DND-41 (cell line): ENCODE results near the gene SNAP47.

Experiments used
- ATAC-seq: fragments of 200-7000 bp; cut with Tn5 transposase; 3 replicates; pipeline ENCODE4 v1.9.1; 2021; ENCODE audit warnings: low read depth; ENCODE audit not compliant: insufficient read depth
- DNase-seq: peaks from one replicate; pipeline ENCODE4 v3.0.0-alpha.2; 2020
- H2AFZ ChIP-seq: 2 replicates; pipeline ENCODE4 v1.6.0; 2012; ENCODE audit warnings: low read depth, low read length
- H3K27ac ChIP-seq: 2 replicates; pipeline ENCODE4 v1.5.1; 2012; ENCODE audit warnings: low read length, inconsistent platforms
- H3K27me3 ChIP-seq: fragments of 200-600 bp; sonication (generic); 2 replicates; pipeline ENCODE4 v1.6.0; 2012; ENCODE audit warnings: low read length, mild to moderate bottlenecking, inconsistent platforms; ENCODE audit not compliant: insufficient read depth, poor library complexity
- H3K36me3 ChIP-seq: 2 replicates; pipeline ENCODE4 v1.5.1; 2012; ENCODE audit warnings: low read length, inconsistent platforms; ENCODE audit not compliant: insufficient read depth
- H3K4me1 ChIP-seq: 2 replicates; pipeline ENCODE4 v1.5.1; 2012; ENCODE audit warnings: mild to moderate bottlenecking, low read length; ENCODE audit not compliant: insufficient read depth
- H3K4me2 ChIP-seq: 2 replicates; pipeline ENCODE4 v1.6.0; 2012; ENCODE audit warnings: mild to moderate bottlenecking, moderate library complexity, low read length, inconsistent platforms; ENCODE audit not compliant: insufficient read depth
- H3K4me3 ChIP-seq, 2 experiments: fragments of 200-600 bp in 1 of 2; shearing (Covaris generic) in 1 of 2; 2 replicates each; pipeline ENCODE4 v1.5.1; 2012 to 2016; ENCODE audit warnings: inconsistent platforms in 2 of 2, low read length in 2 of 2, mild to moderate bottlenecking in 2 of 2, low read depth in 1 of 2, moderate library complexity in 1 of 2
- H3K79me2 ChIP-seq: 2 replicates; pipeline ENCODE4 v1.6.0; 2012; ENCODE audit warnings: low read length, inconsistent platforms; ENCODE audit not compliant: insufficient read depth
- H3K9ac ChIP-seq: 2 replicates; pipeline ENCODE4 v1.6.0; 2012; ENCODE audit warnings: low read depth, mild to moderate bottlenecking, inconsistent platforms, low read length, moderate library complexity
- H3K9me3 ChIP-seq: 2 replicates; pipeline ENCODE4 v1.5.1; 2012; ENCODE audit warnings: low read length, moderate library complexity, mild to moderate bottlenecking, inconsistent platforms; ENCODE audit not compliant: insufficient read depth, severe bottlenecking
- H4K20me1 ChIP-seq: 2 replicates; pipeline ENCODE4 v1.6.0; 2012; ENCODE audit warnings: low read length; ENCODE audit not compliant: insufficient read depth
- EZH2 ChIP-seq: IDR thresholded peaks from 3 replicates; pipeline ENCODE4 v1.6.1; 2012; ENCODE audit warnings: borderline replicate concordance, low read depth, mild to moderate bottlenecking, moderate library complexity, low read length, inconsistent platforms; ENCODE audit not compliant: severe bottlenecking
- TF ChIP-seq, protein P1 (sequence below): IDR thresholded peaks from 2 replicates; pipeline ENCODE4 v1.5.1; 2012; ENCODE audit warnings: borderline replicate concordance, low read length, moderate library complexity, mild to moderate bottlenecking; ENCODE audit not compliant: poor library complexity, severe bottlenecking; ENCODE audit errors: extremely low read depth

Gene SNAP47

DNA sequence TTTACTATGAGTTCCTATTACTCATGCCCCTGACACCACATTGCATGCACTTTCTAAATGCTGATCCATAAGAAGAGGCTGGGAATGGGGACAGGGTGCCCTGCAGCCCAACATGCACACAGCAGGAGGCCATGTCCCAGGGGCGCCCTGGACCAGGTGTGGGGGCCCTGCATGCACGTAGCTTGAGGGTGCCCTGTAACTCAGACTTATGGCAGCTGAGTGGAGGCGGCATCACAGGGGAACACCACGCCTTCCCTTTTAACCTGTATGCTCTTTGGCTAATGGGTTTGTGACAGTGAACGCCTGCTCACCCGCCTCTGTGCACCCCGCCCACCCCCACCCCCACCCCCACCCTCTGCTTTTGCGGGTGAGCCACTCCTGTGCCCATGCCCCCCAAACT, 36.1 kb downstream of the SNAP47 start:
- H3K36me3 ChIP-seq: peaks cover 78% of the 10 kb centered on the region
- H3K27ac ChIP-seq: no peak overlapping the region
- peaks cover 7% of the 10 kb centered on the region for H4K20me1 ChIP-seq

GRCh38 chr1:227771771-227772170, 36.5 kb downstream of the SNAP47 start:
- TF ChIP-seq EZH2: no peak
- TF ChIP-seq, protein P1, sequence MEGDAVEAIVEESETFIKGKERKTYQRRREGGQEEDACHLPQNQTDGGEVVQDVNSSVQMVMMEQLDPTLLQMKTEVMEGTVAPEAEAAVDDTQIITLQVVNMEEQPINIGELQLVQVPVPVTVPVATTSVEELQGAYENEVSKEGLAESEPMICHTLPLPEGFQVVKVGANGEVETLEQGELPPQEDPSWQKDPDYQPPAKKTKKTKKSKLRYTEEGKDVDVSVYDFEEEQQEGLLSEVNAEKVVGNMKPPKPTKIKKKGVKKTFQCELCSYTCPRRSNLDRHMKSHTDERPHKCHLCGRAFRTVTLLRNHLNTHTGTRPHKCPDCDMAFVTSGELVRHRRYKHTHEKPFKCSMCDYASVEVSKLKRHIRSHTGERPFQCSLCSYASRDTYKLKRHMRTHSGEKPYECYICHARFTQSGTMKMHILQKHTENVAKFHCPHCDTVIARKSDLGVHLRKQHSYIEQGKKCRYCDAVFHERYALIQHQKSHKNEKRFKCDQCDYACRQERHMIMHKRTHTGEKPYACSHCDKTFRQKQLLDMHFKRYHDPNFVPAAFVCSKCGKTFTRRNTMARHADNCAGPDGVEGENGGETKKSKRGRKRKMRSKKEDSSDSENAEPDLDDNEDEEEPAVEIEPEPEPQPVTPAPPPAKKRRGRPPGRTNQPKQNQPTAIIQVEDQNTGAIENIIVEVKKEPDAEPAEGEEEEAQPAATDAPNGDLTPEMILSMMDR: no peak
- Histone ChIP-seq H3K4me3 (no peak overlapping the region), H3K4me1 (no peaks in the 10 kb centered on the region), H3K36me3 (peaks cover 78% of the 10 kb centered on the region), H3K79me2 (no peaks in the 10 kb centered on the region), H3K9ac (no peak overlapping the region), H2AFZ (no peak overlapping the region), H3K27ac (no peak overlapping the region), H3K27me3 (no peaks in the 10 kb centered on the region), H3K9me3 (no peaks in the 10 kb centered on the region), H4K20me1 (peaks cover 7% of the 10 kb centered on the region), H3K4me2 (no peak overlapping the region)
- ATAC-seq: no peak
- no peak for DNase-seq

More for the DNA sequence above, 36.1 kb downstream of the SNAP47 start:
- Histone ChIP-seq H3K4me2 (no peak overlapping the region), H2AFZ (no peak overlapping the region), H3K4me3 (no peak overlapping the region), H3K27me3 (no peaks in the 10 kb centered on the region), H3K4me1 (no peaks in the 10 kb centered on the region), H3K9me3 (no peaks in the 10 kb centered on the region), H3K79me2 (no peaks in the 10 kb centered on the region), H3K9ac (no peak overlapping the region)
- no peak for DNase-seq
- no peak for TF ChIP-seq EZH2
- TF ChIP-seq, protein P1: no peak
- no peak for ATAC-seq

DNA sequence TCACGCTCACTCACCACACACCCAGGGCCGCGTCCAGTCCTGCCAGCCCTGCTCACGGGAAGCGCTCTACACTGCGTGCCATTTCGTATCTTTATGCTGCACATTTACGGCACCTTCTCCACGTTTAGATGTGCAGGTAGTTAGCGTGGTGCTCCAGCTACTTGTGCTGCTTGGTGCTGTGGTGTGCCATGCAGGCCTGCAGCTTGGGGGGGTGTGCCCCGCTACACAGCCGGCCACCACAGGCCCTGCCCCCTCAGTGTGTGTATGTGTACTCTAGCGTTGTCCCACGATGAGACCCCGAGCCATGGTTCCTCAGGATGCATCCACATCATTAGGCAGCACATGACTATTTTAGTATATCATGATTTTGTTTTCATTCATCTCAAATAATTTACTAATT, 38.3 kb downstream of the SNAP47 start:
- DNase-seq (no peak), ATAC-seq (no peak)
- no peaks in the 10 kb centered on the region for H3K27me3 ChIP-seq
- no peak overlapping the region for H3K4me2 ChIP-seq
- no peaks in the 10 kb centered on the region for H4K20me1 ChIP-seq
- no peak overlapping the region for H3K4me3 ChIP-seq
- H3K79me2 ChIP-seq: no peaks in the 10 kb centered on the region
- H3K36me3 ChIP-seq: peaks cover 63% of the 10 kb centered on the region
- H2AFZ ChIP-seq: no peak overlapping the region
- no peaks in the 10 kb centered on the region for H3K9me3 ChIP-seq
- H3K9ac ChIP-seq: no peak overlapping the region
- no peaks in the 10 kb centered on the region for H3K4me1 ChIP-seq
- no peak for TF ChIP-seq EZH2
- TF ChIP-seq, protein P1: no peak
- no peak overlapping the region for H3K27ac ChIP-seq
